GM13977 (cell line): ENCODE results near the gene NUDT22.

ENCODE experiments used
- DNase-seq: peaks from one replicate; pipeline ENCODE4 v3.0.0; 2012; ENCODE audit warnings: low spot score
- in situ Hi-C: fragments of 300-500 bp; cut with MboI; formaldehyde crosslinking; loops from one replicate; pipeline ENCODE4 v1.12.0; 2022; ENCODE audit warnings: low sequenced_read_pairs, low pct_unique_long_range_greater_than_20kb, mixed read lengths, inconsistent platforms; ENCODE audit not compliant: unreplicated experiment
- TF ChIP-seq, protein P1 (sequence below): IDR thresholded peaks from 2 replicates; pipeline ENCODE4 v1.5.1; 2012; ENCODE audit warnings: mild to moderate bottlenecking, control low read depth; ENCODE audit not compliant: insufficient read depth; ENCODE audit errors: extremely low read depth, missing control alignments

Gene NUDT22

DNA sequence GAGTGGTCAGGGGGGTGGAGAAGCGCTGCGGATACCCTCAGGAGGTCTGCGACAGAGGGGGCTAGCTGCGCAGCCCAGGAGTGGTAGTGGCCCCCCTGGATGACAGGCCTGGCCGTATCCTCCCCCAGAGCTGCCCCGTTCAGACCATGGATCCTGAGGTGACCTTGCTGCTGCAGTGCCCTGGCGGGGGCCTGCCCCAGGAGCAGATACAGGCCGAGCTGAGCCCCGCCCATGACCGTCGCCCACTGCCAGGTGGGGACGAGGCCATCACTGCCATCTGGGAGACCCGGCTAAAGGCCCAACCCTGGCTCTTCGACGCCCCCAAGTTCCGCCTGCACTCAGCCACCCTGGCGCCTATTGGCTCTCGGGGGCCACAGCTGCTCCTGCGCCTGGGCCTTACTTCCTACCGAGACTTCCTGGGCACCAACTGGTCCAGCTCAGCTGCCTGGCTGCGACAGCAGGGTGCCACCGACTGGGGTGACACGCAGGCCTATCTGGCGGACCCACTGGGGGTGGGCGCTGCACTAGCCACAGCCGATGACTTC, 505 bp downstream of the NUDT22 start:
- TF ChIP-seq, protein P1, sequence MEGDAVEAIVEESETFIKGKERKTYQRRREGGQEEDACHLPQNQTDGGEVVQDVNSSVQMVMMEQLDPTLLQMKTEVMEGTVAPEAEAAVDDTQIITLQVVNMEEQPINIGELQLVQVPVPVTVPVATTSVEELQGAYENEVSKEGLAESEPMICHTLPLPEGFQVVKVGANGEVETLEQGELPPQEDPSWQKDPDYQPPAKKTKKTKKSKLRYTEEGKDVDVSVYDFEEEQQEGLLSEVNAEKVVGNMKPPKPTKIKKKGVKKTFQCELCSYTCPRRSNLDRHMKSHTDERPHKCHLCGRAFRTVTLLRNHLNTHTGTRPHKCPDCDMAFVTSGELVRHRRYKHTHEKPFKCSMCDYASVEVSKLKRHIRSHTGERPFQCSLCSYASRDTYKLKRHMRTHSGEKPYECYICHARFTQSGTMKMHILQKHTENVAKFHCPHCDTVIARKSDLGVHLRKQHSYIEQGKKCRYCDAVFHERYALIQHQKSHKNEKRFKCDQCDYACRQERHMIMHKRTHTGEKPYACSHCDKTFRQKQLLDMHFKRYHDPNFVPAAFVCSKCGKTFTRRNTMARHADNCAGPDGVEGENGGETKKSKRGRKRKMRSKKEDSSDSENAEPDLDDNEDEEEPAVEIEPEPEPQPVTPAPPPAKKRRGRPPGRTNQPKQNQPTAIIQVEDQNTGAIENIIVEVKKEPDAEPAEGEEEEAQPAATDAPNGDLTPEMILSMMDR: peak; percentile 1
- peak; percentile 85 for DNase-seq
- in situ Hi-C loops: no loop called here

DNA sequence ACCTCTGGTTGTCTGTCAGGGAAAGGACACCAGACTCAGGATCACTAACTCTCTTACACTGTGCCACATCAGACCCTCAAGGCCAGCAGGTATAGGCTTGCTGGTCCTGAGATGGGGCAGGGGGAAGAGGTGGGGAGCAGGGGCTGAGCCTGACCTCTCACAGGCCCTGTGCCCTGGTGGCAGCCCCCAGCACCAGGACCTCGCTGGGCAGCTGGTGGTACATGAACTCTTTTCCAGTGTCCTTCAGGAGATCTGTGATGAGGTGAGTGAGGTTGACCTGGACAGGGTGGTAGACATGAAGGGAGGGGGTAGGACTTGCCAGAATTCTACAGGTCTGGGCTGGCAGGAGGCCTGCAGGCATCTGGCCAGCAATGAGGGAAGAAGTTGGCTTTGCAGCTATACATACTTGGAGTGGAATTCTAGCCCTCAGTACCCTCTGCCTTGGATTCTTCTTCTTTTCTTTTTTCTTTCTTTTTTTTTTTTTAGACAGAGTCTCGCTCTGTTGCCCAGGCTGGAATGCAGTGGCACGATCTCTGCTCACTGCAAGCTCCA, 1.4 kb downstream of the NUDT22 start:
- in situ Hi-C loops: no loop called here
- no peak for DNase-seq
- TF ChIP-seq, protein P1: no peak

DNA sequence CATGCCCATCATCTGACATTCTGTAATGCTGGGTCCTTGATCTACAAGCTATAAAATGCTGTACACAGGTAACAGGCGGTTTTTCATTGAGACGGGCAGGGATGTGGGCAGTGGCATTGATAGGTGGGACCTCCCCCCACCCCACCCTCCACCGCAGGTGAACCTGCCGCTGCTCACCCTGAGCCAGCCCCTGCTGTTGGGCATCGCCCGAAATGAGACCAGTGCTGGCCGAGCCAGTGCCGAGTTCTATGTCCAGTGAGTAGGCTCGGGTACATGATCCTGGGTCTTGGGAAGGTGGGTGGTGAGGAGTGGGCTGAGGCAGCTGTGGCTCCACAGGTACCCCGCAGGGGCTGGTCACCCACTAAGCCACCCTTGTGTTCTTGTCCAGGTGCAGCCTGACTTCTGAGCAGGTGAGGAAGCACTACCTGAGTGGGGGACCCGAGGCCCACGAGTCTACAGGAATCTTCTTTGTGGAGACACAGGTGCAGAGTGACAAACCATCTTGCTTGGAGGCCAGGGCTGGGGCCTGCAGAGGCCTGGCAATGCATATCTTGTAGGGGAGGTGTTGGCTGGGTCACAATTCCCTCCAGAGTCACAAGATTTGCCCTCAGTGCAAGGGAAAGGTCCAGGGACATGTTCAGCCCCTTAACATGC, 3.1 kb downstream of the NUDT22 start:
- in situ Hi-C loops: no loop called here
- TF ChIP-seq, protein P1: no peak
- no peak for DNase-seq

DNA sequence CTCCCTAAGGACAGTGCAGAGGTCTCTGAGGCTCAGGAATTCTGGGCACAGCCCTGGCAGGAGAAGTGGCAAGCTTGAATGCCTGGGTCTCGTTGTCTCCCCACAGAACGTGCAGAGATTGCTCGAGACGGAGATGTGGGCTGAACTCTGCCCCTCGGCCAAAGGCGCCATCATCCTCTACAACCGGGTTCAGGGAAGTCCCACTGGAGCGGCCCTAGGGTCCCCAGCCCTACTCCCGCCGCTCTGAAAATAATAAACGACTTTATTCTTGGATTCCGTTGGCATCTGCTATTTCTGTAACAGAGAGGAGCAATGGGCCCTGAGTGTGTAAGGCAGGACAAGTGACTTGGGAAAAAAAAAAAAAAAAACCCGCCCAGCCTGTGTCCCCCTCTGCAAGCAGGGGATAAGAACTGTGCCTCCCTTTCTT, 3.7 kb downstream of the NUDT22 start:
- in situ Hi-C loops: no loop called here
- TF ChIP-seq, protein P1: no peak
- no peak for DNase-seq

DNA sequence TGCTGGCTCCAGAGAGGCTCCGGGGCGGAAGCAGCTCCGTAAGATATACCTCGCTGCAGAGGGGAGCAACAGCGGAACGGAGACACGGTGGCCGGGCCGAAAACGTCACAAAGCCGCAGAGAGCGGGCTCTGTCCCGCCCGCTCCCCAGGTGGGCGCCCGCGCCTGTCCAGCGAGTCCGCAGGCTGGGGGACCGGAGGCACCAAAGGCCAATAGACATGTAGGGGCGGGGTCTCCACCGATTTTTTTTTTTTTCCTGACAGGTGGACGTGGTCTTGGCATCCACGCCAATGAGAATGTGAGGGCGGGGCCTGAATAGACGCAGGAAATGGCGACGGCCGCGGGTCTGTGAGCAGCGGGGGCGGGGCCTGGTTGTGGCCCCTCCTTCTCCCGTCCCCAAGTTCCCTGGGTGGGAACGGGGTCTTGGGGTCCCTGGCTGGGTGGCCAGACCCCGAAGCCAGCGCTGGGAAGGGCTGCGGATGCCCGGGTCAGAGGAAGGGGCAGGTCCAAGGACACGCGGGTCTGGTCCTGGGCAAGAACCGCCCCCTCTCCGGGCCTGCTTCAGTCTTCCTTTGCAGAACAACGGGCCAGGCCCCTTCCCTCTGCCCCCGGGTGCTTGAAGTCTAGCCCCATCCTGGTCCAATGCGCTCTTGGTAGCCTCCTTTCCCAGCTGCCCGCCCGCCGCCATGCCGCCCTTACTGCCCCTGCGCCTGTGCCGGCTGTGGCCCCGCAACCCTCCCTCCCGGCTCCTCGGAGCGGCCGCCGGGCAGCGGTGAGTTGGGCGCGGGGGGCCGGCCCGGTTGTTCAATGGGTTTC, 4.3 kb downstream of the NUDT22 start, which contains the start of gene DNAJC4:
Gene DNAJC4, plus strand, starts transcription at position 378 of the 814 bp plus-strand sequence. Its CDS starts 307 bp downstream, at position 685.
- in situ Hi-C loops: no loop called here
- peak; percentile 93 for DNase-seq
- TF ChIP-seq, protein P1: no peak

DNA sequence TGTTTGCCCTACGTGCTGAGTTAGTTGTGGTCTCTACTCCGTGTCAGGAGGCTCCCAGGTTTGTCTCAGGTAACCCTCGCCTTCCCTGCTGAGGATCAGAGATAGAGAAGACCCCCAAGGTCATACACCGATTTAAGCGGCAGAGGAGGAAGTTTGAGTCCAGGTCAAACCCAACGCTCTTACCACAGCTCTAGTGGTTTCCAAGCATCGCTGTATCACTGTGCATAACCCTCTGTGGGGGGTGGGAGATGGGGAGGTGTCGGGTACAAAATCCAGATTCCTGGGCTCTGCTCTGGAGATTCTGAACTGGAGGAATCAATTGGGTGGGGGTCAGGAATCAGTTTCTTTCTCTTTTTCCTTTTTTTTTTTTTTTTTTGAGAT, 4.9 kb downstream of the NUDT22 start:
- in situ Hi-C loops: no loop called here
- DNase-seq: no peak
- TF ChIP-seq, protein P1: no peak
